ENCODE data around the gene CCDC73. TPM values are rescaled to one million over a fixed set of nuclear protein-coding genes. Genes with fewer than 3 reads are reported as not detected.

Gene CCDC73
- total RNA-seq, 4 donors from 2014 or later = not detected

DNA sequence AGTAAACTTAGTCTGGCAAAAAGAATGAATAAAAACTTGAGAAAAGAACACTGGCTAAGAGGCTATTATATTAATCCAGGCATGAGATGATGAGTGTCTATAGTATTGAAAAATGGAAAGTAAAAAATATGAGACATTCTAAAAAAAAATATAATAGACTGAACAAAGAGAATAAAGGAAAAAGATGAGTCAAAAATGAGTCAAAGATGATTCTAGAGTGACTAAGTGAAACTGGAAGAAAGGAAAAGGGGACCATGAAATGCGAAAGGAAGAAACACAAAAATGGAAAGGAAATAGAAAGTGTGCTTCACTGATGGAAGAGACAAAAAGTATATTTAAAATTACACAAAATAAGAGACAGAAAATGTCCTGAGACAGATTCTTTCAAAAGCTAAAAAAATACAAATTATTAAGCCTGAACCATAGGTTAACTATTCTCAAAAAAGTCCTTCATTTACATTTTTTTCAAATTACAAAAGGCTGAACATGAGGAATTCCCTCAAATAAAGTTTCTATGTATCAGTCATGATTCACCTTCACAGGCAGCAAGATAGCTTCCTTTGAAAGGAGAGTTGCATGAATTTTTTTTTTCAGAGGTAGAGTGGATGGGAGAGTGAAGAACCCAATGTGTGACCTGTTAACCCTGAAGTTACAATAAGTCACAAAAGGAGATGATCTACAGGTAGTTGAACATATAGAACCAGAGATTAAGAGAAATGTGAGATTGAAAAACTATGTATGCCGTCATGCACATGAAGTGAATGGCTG is 135.6 kb downstream of the CCDC73 start:
- intact Hi-C loops (cut with DNase I; ENCODE audit: low total_unique reads) = no loop called here
- ATAC-seq (no peak), DNase-seq (no peak)
- Histone ChIP-seq H3K4me1 (no peaks in the 10 kb centered on the region), H3K9me3 (no peaks in the 10 kb centered on the region), H3K27me3 (no peaks in the 10 kb centered on the region), H3K36me3 (no peaks in the 10 kb centered on the region), H3K27ac (no peak overlapping the region), H3K4me3 (no peak overlapping the region)
- no peak for TF ChIP-seq POLR2A (IDR thresholded peaks at IDR 0.05)
- TF ChIP-seq, protein P1, sequence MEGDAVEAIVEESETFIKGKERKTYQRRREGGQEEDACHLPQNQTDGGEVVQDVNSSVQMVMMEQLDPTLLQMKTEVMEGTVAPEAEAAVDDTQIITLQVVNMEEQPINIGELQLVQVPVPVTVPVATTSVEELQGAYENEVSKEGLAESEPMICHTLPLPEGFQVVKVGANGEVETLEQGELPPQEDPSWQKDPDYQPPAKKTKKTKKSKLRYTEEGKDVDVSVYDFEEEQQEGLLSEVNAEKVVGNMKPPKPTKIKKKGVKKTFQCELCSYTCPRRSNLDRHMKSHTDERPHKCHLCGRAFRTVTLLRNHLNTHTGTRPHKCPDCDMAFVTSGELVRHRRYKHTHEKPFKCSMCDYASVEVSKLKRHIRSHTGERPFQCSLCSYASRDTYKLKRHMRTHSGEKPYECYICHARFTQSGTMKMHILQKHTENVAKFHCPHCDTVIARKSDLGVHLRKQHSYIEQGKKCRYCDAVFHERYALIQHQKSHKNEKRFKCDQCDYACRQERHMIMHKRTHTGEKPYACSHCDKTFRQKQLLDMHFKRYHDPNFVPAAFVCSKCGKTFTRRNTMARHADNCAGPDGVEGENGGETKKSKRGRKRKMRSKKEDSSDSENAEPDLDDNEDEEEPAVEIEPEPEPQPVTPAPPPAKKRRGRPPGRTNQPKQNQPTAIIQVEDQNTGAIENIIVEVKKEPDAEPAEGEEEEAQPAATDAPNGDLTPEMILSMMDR (IDR thresholded peaks at IDR 0.05 in 4 of 5, conservative IDR thresholded peaks at IDR 0.05 in 1 of 5) = no peak
- in situ Hi-C loops (cut with MboI; ENCODE audit: low sequenced_read_pairs in 4 of 4) = no loop called here

DNA sequence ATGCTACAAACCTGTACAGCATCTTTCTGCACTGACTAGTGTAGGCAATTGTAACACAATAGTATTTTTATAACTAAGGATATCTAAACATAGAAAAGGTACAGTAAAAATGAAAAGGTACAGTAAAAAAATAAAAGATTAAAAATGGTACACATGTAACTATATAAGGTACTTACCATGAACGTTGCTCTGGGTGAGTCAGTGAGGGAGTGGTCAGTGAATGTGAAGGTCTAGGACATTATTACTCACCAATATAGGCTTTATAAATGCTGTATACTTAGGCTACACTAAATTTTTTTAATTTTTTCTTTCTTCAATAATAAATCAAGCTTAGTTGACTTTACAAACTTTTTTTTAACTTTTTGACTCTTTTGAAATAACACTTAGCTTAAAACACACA is 150.9 kb downstream of the CCDC73 start:
- ATAC-seq (no peak), DNase-seq (no peak)
- Histone ChIP-seq H3K9me3 (no peaks in the 10 kb centered on the region), H3K36me3 (no peaks in the 10 kb centered on the region), H3K4me3 (no peak overlapping the region), H3K4me1 (no peaks in the 10 kb centered on the region), H3K27ac (no peak overlapping the region), H3K27me3 (no peaks in the 10 kb centered on the region)
- TF ChIP-seq, protein P1 (IDR thresholded peaks at IDR 0.05 in 4 of 5, conservative IDR thresholded peaks at IDR 0.05 in 1 of 5) = no peak
- TF ChIP-seq POLR2A (IDR thresholded peaks at IDR 0.05) = no peak
- intact Hi-C loops (cut with DNase I; ENCODE audit: low total_unique reads) (no loop called here), in situ Hi-C loops (cut with MboI; ENCODE audit: low sequenced_read_pairs in 4 of 4) (no loop called here)

DNA sequence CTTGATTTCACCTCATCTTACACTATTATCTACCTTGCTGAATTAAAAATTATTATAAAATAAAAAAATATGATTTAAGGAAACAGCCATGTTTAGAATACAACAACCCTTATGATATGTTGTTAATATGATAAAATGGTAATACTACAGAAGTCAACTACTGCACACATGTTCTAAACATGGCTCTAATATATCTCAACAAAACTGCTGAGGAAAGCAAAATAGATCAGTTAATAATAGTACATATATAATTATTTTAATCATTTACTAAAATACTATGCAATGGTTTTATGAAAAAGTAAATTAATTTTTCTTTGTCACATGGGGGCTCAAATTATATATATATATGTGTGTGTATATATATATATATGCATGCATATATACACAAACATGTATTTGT is 153.1 kb downstream of the CCDC73 start:
- in situ Hi-C loops (cut with MboI; ENCODE audit: low sequenced_read_pairs in 4 of 4) = no loop called here
- intact Hi-C loops (cut with DNase I; ENCODE audit: low total_unique reads) = no loop called here

DNA sequence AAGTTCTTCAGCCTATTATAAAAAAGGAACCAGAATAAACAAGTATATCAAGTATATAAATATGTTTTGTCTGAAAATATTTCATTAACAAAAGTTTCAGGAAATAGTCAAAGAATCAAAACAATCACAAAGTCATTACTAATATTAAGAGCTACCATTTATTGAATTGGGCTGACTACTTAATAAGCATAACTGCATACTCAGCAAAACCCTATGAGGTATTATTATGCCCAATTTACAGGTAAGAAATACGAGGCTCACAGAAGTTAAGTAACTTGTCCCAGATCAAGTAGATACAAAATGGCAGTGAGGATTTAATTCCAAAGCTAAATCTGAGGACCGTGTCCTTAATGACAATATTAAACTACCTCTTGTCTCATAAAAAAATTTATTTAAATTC is 158.6 kb downstream of the CCDC73 start:
- H3K9me3 ChIP-seq = no peaks in the 10 kb centered on the region
- no peak for ATAC-seq
- intact Hi-C loops (cut with DNase I; ENCODE audit: low total_unique reads) (no loop called here), in situ Hi-C loops (cut with MboI; ENCODE audit: low sequenced_read_pairs in 4 of 4) (no loop called here)
- no peak for DNase-seq
- H3K36me3 ChIP-seq = no peaks in the 10 kb centered on the region
- no peaks in the 10 kb centered on the region for H3K4me1 ChIP-seq
- H3K27ac ChIP-seq = no peak overlapping the region
- TF ChIP-seq POLR2A (IDR thresholded peaks at IDR 0.05) = no peak
- TF ChIP-seq, protein P1 (IDR thresholded peaks at IDR 0.05 in 4 of 5, conservative IDR thresholded peaks at IDR 0.05 in 1 of 5) = no peak
- no peak overlapping the region for H3K4me3 ChIP-seq
- no peaks in the 10 kb centered on the region for H3K27me3 ChIP-seq

More for the DNA sequence above, 153.1 kb downstream of the CCDC73 start:
- Histone ChIP-seq H3K27ac (no peak overlapping the region), H3K9me3 (no peaks in the 10 kb centered on the region), H3K36me3 (no peaks in the 10 kb centered on the region), H3K27me3 (no peaks in the 10 kb centered on the region), H3K4me3 (no peak overlapping the region), H3K4me1 (no peaks in the 10 kb centered on the region)
- DNase-seq (no peak), ATAC-seq (no peak)
- no peak for TF ChIP-seq POLR2A (IDR thresholded peaks at IDR 0.05)
- TF ChIP-seq, protein P1 (IDR thresholded peaks at IDR 0.05 in 4 of 5, conservative IDR thresholded peaks at IDR 0.05 in 1 of 5) = no peak

DNA sequence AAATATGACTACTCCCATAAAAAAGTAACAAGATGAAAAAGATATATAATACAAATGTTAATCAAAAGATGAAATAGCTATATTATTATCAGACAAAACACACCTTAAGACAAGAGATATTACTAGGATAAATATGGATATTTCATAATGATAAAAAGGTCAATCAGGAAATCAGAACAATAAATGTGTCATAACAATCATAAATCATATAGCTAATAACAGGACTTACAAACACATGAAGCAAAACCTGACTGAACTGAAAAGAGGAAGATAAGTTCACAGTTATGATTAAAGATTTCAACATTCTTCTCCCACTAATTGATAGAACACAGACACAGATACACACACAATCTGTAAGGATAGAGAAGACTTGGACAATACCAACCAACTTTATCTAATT is 163.6 kb downstream of the CCDC73 start:
- Histone ChIP-seq H3K4me3 (no peak overlapping the region), H3K36me3 (no peaks in the 10 kb centered on the region), H3K4me1 (no peaks in the 10 kb centered on the region), H3K27ac (no peak overlapping the region), H3K9me3 (no peaks in the 10 kb centered on the region), H3K27me3 (no peaks in the 10 kb centered on the region)
- TF ChIP-seq, protein P1 (IDR thresholded peaks at IDR 0.05 in 4 of 5, conservative IDR thresholded peaks at IDR 0.05 in 1 of 5) = no peak
- no peak for TF ChIP-seq POLR2A (IDR thresholded peaks at IDR 0.05)
- intact Hi-C loops (cut with DNase I; ENCODE audit: low total_unique reads) = no loop called here
- no peak for ATAC-seq
- DNase-seq = no peak
- in situ Hi-C loops (cut with MboI; ENCODE audit: low sequenced_read_pairs in 4 of 4) = no loop called here
